HG03135 (cell line): ENCODE data around the gene GNG12.

Experiments
- ATAC-seq: cut with Tn5 transposase; IDR thresholded peaks from one replicate; pipeline ENCODE4 v1.9.1; 2021; ENCODE audit warnings: mild to moderate bottlenecking, moderate library complexity; ENCODE audit not compliant: unreplicated experiment

GNG12 gene

GRCh38 chr1:67832737-67833601 is at the start of gene GNG12:
TSS of gene GNG12 (minus strand) at chr1:67833467. CDS start at chr1:67707686, 125,781 bp downstream.
- ATAC-seq: no peak

DNA sequence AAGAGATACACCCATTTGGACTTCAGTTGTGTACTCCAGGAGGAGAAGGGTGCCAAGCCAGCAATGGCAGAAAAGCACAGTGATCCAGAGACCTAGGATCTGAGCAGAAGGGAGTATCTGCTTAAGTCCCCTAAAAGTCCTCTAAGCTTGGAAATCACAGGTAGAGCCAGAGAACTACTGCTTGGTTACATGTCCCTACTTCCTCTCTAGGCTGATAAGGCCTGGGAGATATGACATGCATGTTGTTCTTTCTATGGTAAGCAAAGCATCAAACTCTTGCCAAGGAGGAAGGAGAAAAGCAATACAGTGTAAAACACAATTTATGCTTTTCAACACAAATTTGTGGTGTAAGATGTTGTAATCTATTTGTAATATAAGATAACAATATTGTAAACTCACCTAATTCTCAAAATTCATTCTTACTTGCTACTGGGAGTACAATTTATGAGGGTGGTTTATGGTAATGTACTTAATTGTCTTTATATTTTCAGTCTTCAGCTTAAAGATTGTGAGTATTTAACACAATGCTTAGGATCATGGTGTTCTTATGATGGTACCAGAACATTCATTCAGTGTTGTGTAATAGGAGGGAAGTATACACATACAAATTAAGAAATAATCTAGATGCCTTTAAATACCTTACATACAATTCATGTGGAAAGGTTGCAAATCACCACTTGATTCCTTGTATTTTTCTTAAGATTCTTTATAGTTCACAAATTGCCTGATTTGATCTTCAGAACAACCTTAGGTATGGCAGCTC is 49.1 kb upstream of the GNG12 start:
- ATAC-seq: no peak

- ATAC-seq: no peak
Observed at GRCh38 chr1:67880056-67880601, 46.9 kb upstream of the GNG12 start.

GRCh38 chr1:67879485-67879884 is 46.2 kb upstream of the GNG12 start:
- no peak for ATAC-seq

DNA sequence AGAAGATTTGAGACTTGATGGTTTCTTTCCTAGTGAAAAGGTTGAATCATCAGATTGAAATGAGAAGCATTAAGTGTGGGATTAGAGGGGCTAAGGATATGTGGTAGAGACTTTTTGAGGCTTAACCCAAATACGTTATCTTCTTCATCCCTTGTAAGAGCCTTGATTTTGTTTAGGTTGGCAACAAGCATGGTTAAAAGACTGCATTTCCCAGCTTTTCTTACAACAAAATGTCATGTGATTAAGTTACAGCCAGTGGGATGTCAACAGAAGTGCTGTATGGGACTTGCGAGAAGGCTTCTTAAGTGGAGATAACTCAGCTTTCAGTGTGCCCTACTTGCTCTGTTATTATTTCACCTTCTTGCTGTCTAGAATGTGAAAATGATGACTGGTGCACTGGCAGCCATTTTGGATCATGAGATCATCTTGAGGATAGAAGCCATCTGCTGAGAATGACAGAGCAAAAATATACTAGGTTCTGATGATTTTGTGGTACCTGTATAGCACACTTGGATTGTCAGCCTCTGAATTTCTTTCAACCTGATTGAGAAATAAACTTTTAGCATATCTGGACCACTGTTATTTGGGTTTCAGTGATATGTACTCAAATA is 41.3 kb upstream of the GNG12 start:
- ATAC-seq: no peak

DNA sequence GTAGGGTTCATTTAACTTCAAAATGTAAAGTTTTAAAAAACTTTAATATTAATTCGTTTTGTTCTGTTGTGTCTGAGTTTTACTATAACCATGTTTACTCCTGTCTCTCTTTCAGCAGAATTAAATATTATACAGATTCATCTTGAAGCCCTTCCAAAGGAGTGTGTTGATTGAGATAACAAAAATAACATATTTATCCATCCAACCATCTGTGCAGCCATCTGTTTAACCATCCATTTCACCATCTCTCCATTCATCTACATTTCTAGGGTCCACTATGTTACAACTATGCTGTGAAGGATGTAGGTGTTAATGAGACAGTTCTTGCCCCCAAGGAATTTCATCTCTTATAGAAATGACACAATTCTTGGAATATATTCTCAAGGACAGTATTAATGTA is 36.0 kb upstream of the GNG12 start:
- no peak for ATAC-seq

GRCh38 chr1:67863637-67864036 is 30.4 kb upstream of the GNG12 start:
- no peak for ATAC-seq

GRCh38 chr1:67862685-67863084 is 29.4 kb upstream of the GNG12 start:
- ATAC-seq: no peak

DNA sequence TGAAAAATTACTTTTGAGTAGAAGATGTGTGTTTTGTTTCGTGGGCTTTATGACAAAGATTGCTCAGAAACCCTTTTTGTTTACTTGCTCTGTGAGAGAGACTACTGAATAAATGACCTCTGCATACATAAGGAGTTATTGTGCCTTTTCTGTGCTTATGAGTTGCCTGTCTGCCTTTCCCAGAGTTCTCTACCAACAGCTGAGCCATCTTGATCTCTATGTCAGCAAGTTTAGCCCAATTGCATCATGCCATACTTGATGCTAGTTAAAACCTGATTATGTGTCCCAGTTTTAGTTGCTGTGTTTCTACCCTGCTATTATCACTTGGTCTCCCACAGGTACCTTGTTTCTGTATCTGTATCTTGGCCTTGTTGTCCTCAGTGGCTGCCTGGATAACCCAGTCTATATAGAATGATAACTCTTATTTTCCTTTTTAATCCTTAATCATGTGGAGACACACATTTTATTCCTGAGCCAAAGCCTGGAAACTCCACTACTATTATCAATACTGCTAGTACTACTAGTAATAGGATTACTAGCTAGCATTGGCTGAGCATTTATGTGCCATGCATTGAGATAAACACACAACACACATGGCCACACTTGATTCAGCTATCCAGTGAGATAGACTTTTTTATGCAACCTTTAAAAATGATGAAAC is 28.7 kb upstream of the GNG12 start:
- no peak for ATAC-seq

DNA sequence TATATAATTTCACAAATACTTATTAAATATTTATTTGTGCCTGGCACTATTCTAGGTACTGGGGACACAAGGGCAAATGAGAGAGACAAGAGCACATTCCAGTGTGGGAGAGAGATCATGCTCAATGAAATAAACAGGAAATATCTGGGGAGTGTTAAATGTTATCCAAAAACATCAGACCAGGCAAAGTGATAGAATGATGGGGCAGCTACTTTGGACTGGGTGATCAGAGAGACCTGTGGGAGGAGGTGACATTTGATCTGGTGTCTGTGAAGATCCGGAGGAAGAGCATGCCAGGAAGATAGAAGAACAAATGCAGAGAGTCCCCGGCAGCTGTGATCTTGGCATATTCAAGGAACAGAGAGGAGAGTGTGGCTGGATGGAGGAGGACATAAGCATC is 27.5 kb upstream of the GNG12 start:
- ATAC-seq: no peak

DNA sequence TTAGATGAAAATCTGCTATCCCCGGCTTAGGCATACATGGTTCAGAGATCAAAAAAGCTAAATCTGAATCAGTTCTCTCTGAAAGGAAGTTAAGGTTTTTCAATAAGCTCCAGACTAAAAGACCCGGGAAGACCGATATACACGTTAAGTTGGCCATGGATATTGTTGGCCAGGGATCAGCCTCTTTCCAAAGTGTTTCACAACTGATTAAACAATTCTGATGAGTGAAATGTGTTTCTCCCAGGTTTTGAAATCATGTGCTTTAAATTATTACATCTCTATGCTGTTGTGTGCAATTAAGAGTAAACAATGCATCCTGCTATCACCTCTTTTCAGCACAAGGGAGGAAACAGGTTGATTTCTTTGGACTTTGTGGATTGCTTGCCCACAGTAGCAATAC is 23.7 kb upstream of the GNG12 start:
- ATAC-seq: no peak

DNA sequence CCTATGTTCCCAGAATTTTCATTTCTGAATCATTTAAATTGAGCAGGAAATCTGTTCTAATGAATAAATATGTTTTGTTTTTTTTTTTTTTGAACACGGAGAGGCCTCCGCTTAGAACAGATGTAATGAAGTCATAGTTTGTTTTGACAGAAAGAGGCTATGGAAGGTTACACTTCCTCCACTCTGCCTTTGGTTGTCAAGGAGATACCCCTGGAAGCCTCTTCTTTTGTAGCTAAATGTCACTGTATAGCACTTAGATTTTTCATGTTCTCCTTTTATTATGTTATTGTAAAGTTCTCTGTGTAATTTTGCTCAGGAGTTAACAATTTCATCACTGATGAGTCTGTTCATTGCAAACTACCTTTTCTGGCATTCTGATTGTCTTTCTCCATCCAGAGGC is 22.7 kb upstream of the GNG12 start:
- ATAC-seq: no peak

GRCh38 chr1:67855444-67855843 is 22.2 kb upstream of the GNG12 start:
- ATAC-seq: no peak

- no peak for ATAC-seq
Observed at GRCh38 chr1:67853704-67854103, 20.4 kb upstream of the GNG12 start.

GRCh38 chr1:67851800-67852199 is 18.5 kb upstream of the GNG12 start:
- ATAC-seq: no peak

GRCh38 chr1:67850611-67851075 is 17.4 kb upstream of the GNG12 start:
- no peak for ATAC-seq

DNA sequence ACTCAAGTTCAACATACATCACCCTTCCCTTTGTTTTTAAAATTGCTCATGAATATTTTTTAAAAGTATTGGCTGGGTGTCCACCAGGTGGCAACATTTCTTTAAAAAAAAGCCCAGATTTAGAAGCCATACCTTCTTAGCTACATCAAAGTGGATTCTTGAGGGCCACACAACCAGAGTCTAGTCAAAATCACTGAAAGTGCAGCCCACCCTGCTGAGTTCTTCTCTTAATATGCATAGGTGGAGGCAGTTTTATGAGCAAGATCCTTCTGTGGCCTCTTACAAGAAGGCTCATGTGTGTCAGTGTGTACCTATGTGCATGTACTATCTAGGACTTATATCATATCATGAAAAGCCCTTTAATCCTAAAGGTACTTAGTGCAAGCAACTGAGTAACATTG is 16.9 kb upstream of the GNG12 start:
- ATAC-seq: no peak

DNA sequence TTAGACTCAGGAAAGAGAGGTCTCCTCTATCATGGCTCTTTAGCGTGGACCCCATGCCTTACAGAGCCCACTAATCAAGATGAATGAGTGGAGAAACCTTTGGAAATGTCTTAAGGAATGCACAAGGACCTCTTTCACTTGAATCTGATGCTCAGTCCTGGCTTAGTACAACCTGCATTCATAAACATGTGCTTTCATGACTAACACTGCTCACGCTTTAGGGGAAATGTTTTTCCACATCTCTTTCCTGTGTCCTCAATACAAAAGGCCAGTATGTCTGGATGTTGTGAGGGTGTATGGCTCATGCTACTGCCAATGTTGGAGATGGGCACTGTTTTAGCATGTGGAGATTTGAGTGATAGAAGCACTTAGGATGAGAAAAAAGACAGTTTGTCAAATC is 14.2 kb upstream of the GNG12 start:
- ATAC-seq: no peak

DNA sequence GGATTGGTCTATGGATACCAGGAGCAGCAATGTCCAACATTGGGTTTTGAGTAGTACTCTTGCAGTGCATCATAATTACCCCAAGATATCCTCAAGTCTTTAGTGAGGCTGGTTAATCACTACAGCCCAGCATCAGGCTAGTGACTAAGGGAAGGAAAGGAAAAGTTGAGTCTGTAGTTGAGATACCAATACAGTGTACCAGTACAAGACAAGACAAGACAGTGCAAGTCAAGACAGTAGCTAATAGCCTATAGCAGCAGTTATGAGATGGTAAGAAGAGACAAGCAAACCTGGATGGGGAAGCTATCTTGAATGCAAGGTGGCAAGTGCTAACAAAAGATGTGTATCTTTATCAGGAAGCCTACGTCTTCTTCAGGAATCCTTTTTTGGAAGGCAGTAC is 13.3 kb upstream of the GNG12 start:
- no peak for ATAC-seq

GRCh38 chr1:67844988-67845387 is 11.7 kb upstream of the GNG12 start:
- no peak for ATAC-seq

GRCh38 chr1:67843746-67844145 is 10.5 kb upstream of the GNG12 start:
- ATAC-seq: no peak
